DND-41 (cell line): ENCODE results near the gene ZNF512.

Source experiments
- ATAC-seq: fragments of 200-7000 bp; cut with Tn5 transposase; 3 replicates; pipeline ENCODE4 v1.9.1; 2021; ENCODE audit warnings: low read depth; ENCODE audit not compliant: insufficient read depth
- DNase-seq: peaks from one replicate; pipeline ENCODE4 v3.0.0-alpha.2; 2020
- H2AFZ ChIP-seq: 2 replicates; pipeline ENCODE4 v1.6.0; 2012; ENCODE audit warnings: low read depth, low read length
- H3K27ac ChIP-seq: 2 replicates; pipeline ENCODE4 v1.5.1; 2012; ENCODE audit warnings: low read length, inconsistent platforms
- H3K27me3 ChIP-seq: fragments of 200-600 bp; sonication (generic); 2 replicates; pipeline ENCODE4 v1.6.0; 2012; ENCODE audit warnings: low read length, mild to moderate bottlenecking, inconsistent platforms; ENCODE audit not compliant: insufficient read depth, poor library complexity
- H3K36me3 ChIP-seq: 2 replicates; pipeline ENCODE4 v1.5.1; 2012; ENCODE audit warnings: low read length, inconsistent platforms; ENCODE audit not compliant: insufficient read depth
- H3K4me1 ChIP-seq: 2 replicates; pipeline ENCODE4 v1.5.1; 2012; ENCODE audit warnings: mild to moderate bottlenecking, low read length; ENCODE audit not compliant: insufficient read depth
- H3K4me2 ChIP-seq: 2 replicates; pipeline ENCODE4 v1.6.0; 2012; ENCODE audit warnings: mild to moderate bottlenecking, moderate library complexity, low read length, inconsistent platforms; ENCODE audit not compliant: insufficient read depth
- H3K4me3 ChIP-seq, 2 experiments: fragments of 200-600 bp in 1 of 2; shearing (Covaris generic) in 1 of 2; 2 replicates each; pipeline ENCODE4 v1.5.1; 2012 to 2016; ENCODE audit warnings: inconsistent platforms in 2 of 2, low read length in 2 of 2, mild to moderate bottlenecking in 2 of 2, low read depth in 1 of 2, moderate library complexity in 1 of 2
- H3K79me2 ChIP-seq: 2 replicates; pipeline ENCODE4 v1.6.0; 2012; ENCODE audit warnings: low read length, inconsistent platforms; ENCODE audit not compliant: insufficient read depth
- H3K9ac ChIP-seq: 2 replicates; pipeline ENCODE4 v1.6.0; 2012; ENCODE audit warnings: low read depth, mild to moderate bottlenecking, inconsistent platforms, low read length, moderate library complexity
- H3K9me3 ChIP-seq: 2 replicates; pipeline ENCODE4 v1.5.1; 2012; ENCODE audit warnings: low read length, moderate library complexity, mild to moderate bottlenecking, inconsistent platforms; ENCODE audit not compliant: insufficient read depth, severe bottlenecking
- H4K20me1 ChIP-seq: 2 replicates; pipeline ENCODE4 v1.6.0; 2012; ENCODE audit warnings: low read length; ENCODE audit not compliant: insufficient read depth
- TF ChIP-seq, protein P1 (sequence below): IDR thresholded peaks from 2 replicates; pipeline ENCODE4 v1.5.1; 2012; ENCODE audit warnings: borderline replicate concordance, low read length, moderate library complexity, mild to moderate bottlenecking; ENCODE audit not compliant: poor library complexity, severe bottlenecking; ENCODE audit errors: extremely low read depth

Gene ZNF512

DNA sequence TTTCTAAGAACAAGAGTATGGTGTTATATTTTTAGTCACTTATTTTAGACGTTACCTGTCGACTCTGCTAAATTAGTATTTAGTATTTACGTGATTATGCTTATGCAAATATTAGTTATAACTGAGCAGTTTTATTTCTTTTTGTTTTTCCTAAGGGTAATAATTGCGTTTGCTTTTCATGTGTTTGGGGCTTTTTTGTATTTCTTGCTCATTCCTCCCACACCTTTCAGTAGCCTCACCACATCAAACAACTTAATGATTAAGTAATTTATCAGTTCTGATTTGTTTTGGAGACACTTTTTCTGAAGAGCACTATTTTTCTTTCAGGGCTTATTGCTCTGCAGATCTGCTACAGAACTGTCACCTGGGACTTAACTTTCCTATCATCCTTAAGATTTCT, 88.4 kb downstream of the ZNF512 start:
- TF ChIP-seq, protein P1, sequence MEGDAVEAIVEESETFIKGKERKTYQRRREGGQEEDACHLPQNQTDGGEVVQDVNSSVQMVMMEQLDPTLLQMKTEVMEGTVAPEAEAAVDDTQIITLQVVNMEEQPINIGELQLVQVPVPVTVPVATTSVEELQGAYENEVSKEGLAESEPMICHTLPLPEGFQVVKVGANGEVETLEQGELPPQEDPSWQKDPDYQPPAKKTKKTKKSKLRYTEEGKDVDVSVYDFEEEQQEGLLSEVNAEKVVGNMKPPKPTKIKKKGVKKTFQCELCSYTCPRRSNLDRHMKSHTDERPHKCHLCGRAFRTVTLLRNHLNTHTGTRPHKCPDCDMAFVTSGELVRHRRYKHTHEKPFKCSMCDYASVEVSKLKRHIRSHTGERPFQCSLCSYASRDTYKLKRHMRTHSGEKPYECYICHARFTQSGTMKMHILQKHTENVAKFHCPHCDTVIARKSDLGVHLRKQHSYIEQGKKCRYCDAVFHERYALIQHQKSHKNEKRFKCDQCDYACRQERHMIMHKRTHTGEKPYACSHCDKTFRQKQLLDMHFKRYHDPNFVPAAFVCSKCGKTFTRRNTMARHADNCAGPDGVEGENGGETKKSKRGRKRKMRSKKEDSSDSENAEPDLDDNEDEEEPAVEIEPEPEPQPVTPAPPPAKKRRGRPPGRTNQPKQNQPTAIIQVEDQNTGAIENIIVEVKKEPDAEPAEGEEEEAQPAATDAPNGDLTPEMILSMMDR = no peak
- H3K9ac ChIP-seq = no peak overlapping the region
- no peaks in the 10 kb centered on the region; the same call in 1 of the 2 replicates for H3K4me1 ChIP-seq
- H3K79me2 ChIP-seq = no peaks in the 10 kb centered on the region
- H4K20me1 ChIP-seq = no peaks in the 10 kb centered on the region
- H3K27ac ChIP-seq = no peak overlapping the region
- H3K4me3 ChIP-seq = no peak overlapping the region
- H2AFZ ChIP-seq = no peak overlapping the region
- ATAC-seq (no peak), DNase-seq (no peak)
- H3K9me3 ChIP-seq = no peaks in the 10 kb centered on the region
- H3K27me3 ChIP-seq = no peaks in the 10 kb centered on the region
- H3K36me3 ChIP-seq = peaks cover 53% of the 10 kb centered on the region
- no peak overlapping the region for H3K4me2 ChIP-seq
